Gastrocnemius medialis (tissue), 4 donors: ENCODE measurements around the gene SPACDR.

Experiments used
- CTCF ChIP-seq, 5 experiments: fragments of 450-650 bp in 3 of 5; fragments of 200-600 bp in 2 of 5; sonication (generic) in 2 of 5; IDR thresholded peaks in 4 of 5; conservative IDR thresholded peaks in 1 of 5; 1 replicate in 4 of 5; 2 replicates in 1 of 5; pipeline ENCODE4 v1.5.1; 2016 to 2019; ENCODE audit warnings: antibody characterized with exemption in 5 of 5, mild to moderate bottlenecking in 3 of 5, moderate library complexity in 3 of 5
- POLR2A ChIP-seq, 2 donors: fragments of 450-650 bp; IDR thresholded peaks; one replicate each; pipeline ENCODE4 v1.6.1; 2017; ENCODE audit warnings: antibody characterized with exemption in 2 of 2, mild to moderate bottlenecking in 2 of 2, moderate library complexity in 2 of 2

- TF ChIP-seq CTCF (IDR thresholded peaks at IDR 0.05 in 4 of 5, conservative IDR thresholded peaks at IDR 0.05 in 1 of 5) (no peak), POLR2A (IDR thresholded peaks at IDR 0.05) (no peak)
These were observed 28.8 kb upstream of the SPACDR start for GRCh38 chr7:100492738-100493475.
